DND-41 (cell line): Measurements from ENCODE around the gene FGF8.

Experiments
- ATAC-seq: fragments of 200-7000 bp; cut with Tn5 transposase; 3 replicates; pipeline ENCODE4 v1.9.1; 2021; ENCODE audit warnings: low read depth; ENCODE audit not compliant: insufficient read depth
- DNase-seq: peaks from one replicate; pipeline ENCODE4 v3.0.0-alpha.2; 2020
- H2AFZ ChIP-seq: 2 replicates; pipeline ENCODE4 v1.6.0; 2012; ENCODE audit warnings: low read depth, low read length
- H3K27ac ChIP-seq: 2 replicates; pipeline ENCODE4 v1.5.1; 2012; ENCODE audit warnings: low read length, inconsistent platforms
- H3K27me3 ChIP-seq: fragments of 200-600 bp; sonication (generic); 2 replicates; pipeline ENCODE4 v1.6.0; 2012; ENCODE audit warnings: low read length, mild to moderate bottlenecking, inconsistent platforms; ENCODE audit not compliant: insufficient read depth, poor library complexity
- H3K36me3 ChIP-seq: 2 replicates; pipeline ENCODE4 v1.5.1; 2012; ENCODE audit warnings: low read length, inconsistent platforms; ENCODE audit not compliant: insufficient read depth
- H3K4me1 ChIP-seq: 2 replicates; pipeline ENCODE4 v1.5.1; 2012; ENCODE audit warnings: mild to moderate bottlenecking, low read length; ENCODE audit not compliant: insufficient read depth
- H3K4me2 ChIP-seq: 2 replicates; pipeline ENCODE4 v1.6.0; 2012; ENCODE audit warnings: mild to moderate bottlenecking, moderate library complexity, low read length, inconsistent platforms; ENCODE audit not compliant: insufficient read depth
- H3K4me3 ChIP-seq, 2 experiments: fragments of 200-600 bp in 1 of 2; shearing (Covaris generic) in 1 of 2; 2 replicates each; pipeline ENCODE4 v1.5.1; 2012 to 2016; ENCODE audit warnings: inconsistent platforms in 2 of 2, low read length in 2 of 2, mild to moderate bottlenecking in 2 of 2, low read depth in 1 of 2, moderate library complexity in 1 of 2
- H3K79me2 ChIP-seq: 2 replicates; pipeline ENCODE4 v1.6.0; 2012; ENCODE audit warnings: low read length, inconsistent platforms; ENCODE audit not compliant: insufficient read depth
- H3K9ac ChIP-seq: 2 replicates; pipeline ENCODE4 v1.6.0; 2012; ENCODE audit warnings: low read depth, mild to moderate bottlenecking, inconsistent platforms, low read length, moderate library complexity
- H3K9me3 ChIP-seq: 2 replicates; pipeline ENCODE4 v1.5.1; 2012; ENCODE audit warnings: low read length, moderate library complexity, mild to moderate bottlenecking, inconsistent platforms; ENCODE audit not compliant: insufficient read depth, severe bottlenecking
- H4K20me1 ChIP-seq: 2 replicates; pipeline ENCODE4 v1.6.0; 2012; ENCODE audit warnings: low read length; ENCODE audit not compliant: insufficient read depth
- CTCF ChIP-seq: IDR thresholded peaks from 2 replicates; pipeline ENCODE4 v1.5.1; 2012; ENCODE audit warnings: borderline replicate concordance, low read length, moderate library complexity, mild to moderate bottlenecking; ENCODE audit not compliant: poor library complexity, severe bottlenecking; ENCODE audit errors: extremely low read depth
- EZH2 ChIP-seq: IDR thresholded peaks from 3 replicates; pipeline ENCODE4 v1.6.1; 2012; ENCODE audit warnings: borderline replicate concordance, low read depth, mild to moderate bottlenecking, moderate library complexity, low read length, inconsistent platforms; ENCODE audit not compliant: severe bottlenecking

The FGF8 gene

DNA sequence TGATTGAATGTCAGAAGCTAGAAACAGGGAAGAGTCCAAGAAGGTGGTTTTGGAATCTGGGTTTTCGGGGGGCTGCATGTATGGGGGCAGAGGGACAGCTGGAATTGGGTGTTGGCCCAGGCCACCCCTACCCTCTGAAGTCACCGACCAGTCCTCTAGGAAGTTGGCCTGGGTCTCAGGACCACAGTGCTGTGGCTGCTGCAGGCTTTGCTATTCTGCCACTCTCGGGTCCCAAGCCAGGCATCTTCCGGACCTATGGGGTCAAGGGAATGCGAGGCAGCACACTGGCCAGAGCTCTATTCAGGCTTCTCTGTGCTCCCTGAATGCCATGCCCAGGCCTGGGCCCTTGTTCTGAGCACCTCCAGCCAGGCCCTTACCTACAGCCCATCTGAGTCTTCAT, 13.2 kb downstream of the FGF8 start:
- no peaks in the 10 kb centered on the region for H3K36me3 ChIP-seq
- H4K20me1 ChIP-seq = no peaks in the 10 kb centered on the region
- H2AFZ ChIP-seq = no peak overlapping the region
- TF ChIP-seq EZH2 = no peak
- TF ChIP-seq CTCF = no peak
- H3K4me1 ChIP-seq = no peaks in the 10 kb centered on the region
- H3K4me3 ChIP-seq = no peak overlapping the region
- H3K9me3 ChIP-seq = no peaks in the 10 kb centered on the region
- no peak overlapping the region for H3K27ac ChIP-seq
- no peak overlapping the region for H3K9ac ChIP-seq
- H3K27me3 ChIP-seq = peaks cover 5% of the 10 kb centered on the region
- no peaks in the 10 kb centered on the region for H3K79me2 ChIP-seq
- DNase-seq (no peak), ATAC-seq (no peak)
- H3K4me2 ChIP-seq = no peak overlapping the region

GRCh38 chr10:101761226-101761625, 14.7 kb downstream of the FGF8 start:
- H2AFZ ChIP-seq = no peak overlapping the region
- H3K27ac ChIP-seq = no peak overlapping the region
- H3K79me2 ChIP-seq = no peaks in the 10 kb centered on the region
- H4K20me1 ChIP-seq = no peaks in the 10 kb centered on the region
- DNase-seq = no peak
- ATAC-seq = no peak
- H3K9ac ChIP-seq = no peak overlapping the region
- no peaks in the 10 kb centered on the region for H3K9me3 ChIP-seq
- H3K36me3 ChIP-seq = no peaks in the 10 kb centered on the region
- H3K4me1 ChIP-seq = no peaks in the 10 kb centered on the region
- no peak overlapping the region for H3K4me3 ChIP-seq
- no peak for TF ChIP-seq EZH2
- TF ChIP-seq CTCF = no peak
- H3K27me3 ChIP-seq = no peaks in the 10 kb centered on the region
- no peak overlapping the region for H3K4me2 ChIP-seq

DNA sequence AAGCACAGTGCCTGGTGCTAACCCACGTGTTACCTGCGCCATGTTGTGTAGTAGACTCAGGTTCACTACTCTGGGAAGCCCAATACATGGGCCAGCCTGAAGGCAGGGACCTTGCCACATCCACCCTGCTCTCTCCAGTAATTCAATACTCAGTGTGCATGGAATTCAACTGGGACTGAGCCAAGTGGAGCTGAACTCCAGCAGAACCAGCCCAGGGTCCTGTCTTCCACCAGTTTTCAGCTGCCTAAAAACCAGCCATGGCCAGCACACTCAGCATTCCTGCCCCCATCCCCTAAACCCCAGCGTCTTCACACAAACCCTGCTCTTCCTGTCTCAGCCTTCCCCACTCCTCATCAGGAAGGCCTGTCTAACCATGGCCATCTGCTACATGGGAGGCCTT, 15.4 kb downstream of the FGF8 start:
- Histone ChIP-seq H3K36me3 (no peaks in the 10 kb centered on the region), H3K4me2 (no peak overlapping the region), H3K4me1 (no peaks in the 10 kb centered on the region), H3K9me3 (no peaks in the 10 kb centered on the region), H4K20me1 (no peaks in the 10 kb centered on the region), H3K27ac (no peak overlapping the region), H3K79me2 (no peaks in the 10 kb centered on the region), H3K9ac (no peak overlapping the region), H2AFZ (no peak overlapping the region), H3K4me3 (no peak overlapping the region), H3K27me3 (no peaks in the 10 kb centered on the region)
- no peak for DNase-seq
- TF ChIP-seq EZH2 (no peak), CTCF (no peak)
- ATAC-seq = no peak
